HG02798 (cell line): Measurements from ENCODE around the gene PPP1R10.

ENCODE experiments used
- ATAC-seq: cut with Tn5 transposase; IDR thresholded peaks from one replicate; pipeline ENCODE4 v1.9.1; 2021; ENCODE audit warnings: mild to moderate bottlenecking; ENCODE audit not compliant: unreplicated experiment, poor library complexity

PPP1R10 gene

DNA sequence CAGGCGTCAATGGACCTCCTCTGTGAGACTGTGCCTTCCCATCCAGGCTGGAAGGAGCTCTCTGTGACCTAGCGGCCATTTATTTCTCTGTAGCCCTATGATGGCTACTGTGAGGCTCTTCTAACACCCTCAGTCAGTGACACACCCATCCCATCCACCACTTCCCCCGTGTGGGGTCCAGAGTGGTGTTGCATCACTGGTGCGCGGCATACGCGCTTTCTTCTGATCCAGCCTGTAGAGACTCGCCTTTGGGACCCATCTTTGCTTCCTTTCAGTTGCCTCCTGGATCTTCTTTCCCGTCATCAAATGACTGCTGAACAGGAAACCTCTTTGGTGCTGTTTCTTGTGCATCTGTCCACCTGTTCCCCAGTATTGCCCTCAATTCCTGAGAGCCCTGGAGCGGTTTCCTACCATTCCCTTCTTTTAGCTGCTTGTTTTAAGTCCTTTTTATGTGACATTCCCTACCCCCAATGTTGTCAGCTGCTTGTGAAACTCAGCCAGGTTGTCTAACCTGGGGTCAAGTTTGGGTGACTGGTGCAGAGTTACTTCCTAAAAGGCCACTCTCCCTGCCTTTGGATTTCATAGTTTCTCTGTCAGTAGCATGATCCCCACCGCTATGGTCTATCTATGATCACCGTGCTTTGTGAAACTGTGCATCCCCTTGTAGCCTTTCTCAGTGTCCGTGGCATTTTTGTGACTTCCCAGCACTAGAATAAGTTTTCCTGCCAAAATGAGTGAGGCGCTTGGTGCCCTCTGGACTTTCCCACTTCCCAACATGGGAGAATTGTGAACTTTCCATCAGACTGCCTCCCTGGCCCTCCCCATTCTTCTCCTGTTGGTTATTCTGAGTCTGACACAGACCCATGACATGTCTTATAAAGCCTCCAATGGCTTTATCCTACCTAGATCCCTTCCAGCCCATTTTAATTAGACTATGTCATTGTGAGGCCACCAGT, 54.3 kb downstream of the PPP1R10 start:
- no peak for ATAC-seq

DNA sequence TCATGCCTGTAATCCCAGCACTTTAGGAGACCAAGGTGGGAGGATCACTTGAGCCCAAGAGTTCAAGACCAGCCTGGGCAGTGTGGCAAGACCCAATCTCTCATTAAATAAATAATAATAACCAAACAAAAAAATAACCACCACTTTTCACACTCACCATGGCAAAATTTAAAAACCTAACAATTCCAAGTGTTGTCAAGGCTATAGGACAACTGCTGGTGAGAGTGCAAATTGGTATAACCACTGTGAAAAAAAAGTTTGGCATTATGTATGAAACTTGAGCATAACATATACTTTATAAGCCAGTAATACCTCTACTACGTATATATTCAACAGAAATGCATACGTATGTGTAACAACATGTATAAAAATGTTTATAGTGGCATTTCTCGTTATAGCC, 56.1 kb downstream of the PPP1R10 start:
- ATAC-seq, result no peak

DNA sequence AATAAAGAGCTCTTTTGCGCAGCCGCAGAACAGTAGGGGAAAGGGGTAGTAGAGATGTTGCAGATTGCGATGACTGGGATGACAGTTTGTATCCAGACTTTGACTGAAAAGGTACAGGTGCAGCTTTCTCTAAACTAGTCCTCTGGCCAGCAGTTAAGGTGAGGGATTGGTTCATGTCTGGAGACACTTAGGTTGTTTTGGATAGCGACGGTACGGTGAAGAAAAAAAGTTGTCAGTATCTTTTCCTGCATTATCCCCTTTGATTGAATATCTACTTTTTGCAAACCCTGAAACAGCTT, 59.4 kb downstream of the PPP1R10 start:
- no peak for ATAC-seq

DNA sequence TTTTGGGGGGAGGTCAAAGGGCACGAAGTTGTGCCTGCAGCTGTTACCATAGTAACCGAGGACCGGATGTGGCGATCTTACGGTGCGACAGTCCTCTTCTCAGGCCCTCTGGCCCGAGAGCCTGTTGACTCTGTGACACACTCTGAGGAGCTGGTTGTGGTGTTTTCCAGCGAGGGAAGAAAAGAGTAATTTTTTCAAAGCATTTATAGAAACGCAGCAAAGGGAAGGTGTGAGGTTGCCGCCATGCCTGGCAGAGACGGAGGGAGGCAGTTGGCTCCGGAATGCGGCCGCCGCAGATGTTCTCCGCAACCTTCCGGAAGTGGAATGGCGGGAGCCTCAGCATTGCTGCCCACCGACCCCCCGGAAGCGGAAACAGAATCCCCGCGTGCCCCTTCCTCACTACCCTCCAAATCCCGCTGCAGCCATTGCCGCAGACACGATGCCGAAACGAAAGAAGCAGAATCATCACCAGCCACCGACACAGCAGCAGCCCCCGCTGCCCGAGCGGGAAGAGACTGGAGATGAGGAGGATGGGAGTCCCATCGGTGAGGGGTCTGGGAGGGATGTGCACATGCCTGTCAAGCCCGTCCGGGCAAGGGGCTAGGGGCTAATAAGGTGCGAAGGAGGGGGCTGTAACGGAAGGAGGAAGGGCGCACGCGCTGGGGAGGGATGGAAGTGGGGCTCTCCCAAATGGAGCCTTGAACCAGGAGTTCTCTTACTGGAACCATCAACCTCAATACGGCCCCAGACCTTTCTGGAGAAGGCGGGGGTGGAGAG, 59.9 kb downstream of the PPP1R10 start, which contains the start of gene PRR3:
PRR3 (plus strand) TSS at position 390 of the 777 bp plus-strand sequence; CDS start at position 440, 50 bp downstream.
- peak; percentile 60 for ATAC-seq

DNA sequence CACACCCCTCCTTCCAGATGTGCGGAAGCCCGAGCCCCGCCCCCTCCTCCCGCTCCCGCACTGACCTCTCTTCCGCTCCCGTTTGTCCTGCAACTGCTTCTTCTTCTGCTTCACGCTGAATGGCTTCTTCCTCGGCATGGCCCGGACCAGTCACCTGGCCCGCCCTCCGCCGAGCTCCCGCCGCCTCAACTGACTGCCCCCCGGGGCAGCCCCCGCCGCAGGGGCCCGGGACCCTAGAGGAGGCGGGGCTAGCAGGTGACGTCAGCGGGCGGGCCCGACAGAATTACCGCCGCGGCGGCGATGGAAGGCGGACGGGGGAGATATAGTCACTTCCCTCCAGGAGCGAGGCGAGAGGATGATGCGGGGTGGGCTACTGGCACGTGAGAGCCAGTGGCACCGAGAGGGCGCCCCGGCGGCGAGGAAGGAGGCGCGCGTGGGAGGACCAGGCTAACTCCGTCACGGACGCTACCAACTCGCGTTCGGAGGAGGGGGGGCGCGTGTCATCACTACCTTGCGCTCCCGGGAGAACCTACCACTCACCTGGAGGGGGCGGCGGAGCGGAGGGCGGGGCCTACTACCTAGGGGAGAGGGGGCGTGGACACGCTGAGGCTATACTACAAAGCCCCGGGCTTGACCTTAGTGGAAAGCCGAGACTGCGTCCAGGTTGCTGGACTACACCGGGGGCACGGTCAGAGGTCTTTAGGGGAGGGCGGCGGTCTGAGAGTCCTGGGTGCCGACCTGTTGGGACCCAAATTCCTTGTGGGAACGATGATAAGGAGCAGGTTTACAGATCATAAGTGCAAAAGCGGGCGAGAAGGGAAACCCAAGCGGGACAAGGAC, 60.8 kb downstream of the PPP1R10 start, which contains the start of gene GNL1:
GNL1 (minus strand) TSS at position 424 of the 840 bp plus-strand sequence; CDS start at position 138, 286 bp downstream.
- ATAC-seq, result peak; percentile 83

DNA sequence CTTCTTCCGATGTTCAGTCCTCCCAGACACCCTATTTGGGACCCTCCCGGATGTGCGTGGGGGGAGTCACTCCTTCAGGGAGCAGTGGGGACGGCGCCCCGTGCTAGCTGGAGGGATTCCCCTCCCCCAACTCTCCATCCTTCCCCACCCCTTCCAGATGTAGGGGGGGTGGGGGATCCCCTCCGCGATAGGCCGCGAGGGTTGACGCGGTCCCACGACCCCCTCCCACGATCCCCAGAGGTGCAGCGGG, 61.3 kb downstream of the PPP1R10 start:
- no peak for ATAC-seq

DNA sequence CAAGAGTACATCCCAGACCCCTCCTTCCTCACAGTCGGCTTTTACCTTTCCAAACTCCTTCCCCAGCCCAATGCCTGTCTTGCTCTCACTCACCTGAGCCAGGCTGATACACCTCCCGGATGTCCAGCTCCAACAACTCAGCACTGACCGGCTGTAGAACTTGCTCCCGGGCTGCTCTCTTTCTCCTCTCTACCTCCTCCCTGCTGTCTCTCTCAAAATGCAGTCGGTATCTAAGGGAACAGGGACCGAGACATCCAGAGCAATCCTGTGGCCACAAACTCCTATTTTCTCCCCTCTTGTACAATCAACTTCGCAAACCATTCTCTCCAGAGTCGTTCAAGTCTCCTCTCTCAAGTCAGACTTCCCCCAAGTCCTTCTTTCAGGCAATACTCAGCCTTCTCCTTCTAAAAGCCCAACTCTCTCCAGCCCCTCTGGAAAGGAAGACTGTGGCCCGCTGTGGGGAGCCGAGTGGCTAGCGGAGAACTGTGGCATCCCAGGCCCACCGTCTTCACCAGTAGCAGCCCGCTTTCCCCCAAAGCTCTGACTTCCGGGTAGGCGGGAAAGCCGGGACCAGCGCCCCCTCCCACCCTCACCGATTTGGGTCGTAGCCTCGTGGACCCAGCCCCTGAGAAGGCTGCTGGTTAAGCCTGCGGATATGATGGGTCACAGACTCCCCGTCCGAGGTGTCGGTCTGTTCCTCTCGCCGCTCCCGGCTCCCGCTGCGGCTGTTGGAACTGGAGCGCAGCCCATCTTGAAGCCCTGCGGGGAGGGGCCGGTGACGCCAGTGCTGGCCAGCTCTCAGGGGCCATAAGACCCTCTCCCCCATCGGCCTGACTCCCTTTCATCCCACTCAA, 61.9 kb downstream of the PPP1R10 start:
- no peak for ATAC-seq

DNA sequence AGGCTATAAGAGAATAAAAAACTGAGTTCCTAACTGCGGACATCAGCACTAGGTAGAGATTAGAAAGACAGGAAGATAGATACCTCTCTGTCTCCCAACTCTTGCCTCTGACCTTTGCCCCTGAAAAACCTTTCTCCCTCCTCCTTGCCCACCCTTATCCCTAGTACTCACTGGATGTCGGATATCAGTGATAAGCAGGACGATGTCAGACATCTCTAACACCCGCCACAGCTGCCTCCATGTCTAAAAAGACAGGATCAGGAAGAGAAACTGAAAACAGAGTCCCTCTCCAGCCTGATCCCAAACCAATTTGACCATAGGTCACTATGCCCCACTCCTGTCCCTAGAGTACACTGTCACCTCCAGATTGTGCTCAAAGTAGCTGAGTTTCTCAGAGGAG, 62.6 kb downstream of the PPP1R10 start:
- no peak for ATAC-seq
